ENCODE measurements around the gene SLC35E2B. TPM values are rescaled to one million over a fixed set of nuclear protein-coding genes. Genes with fewer than 3 reads are reported as not detected.
A peak's percentile ranks its signal among the peaks of the same experiment; 100 is the strongest.

The SLC35E2B gene
- total RNA-seq, 1 experiment from 2014 or later = 26.4 TPM

- H3K4me3 ChIP-seq (ENCODE audit: low read depth, low read length) = no peak overlapping the region
- H3K4me1 ChIP-seq = no peaks in the 10 kb centered on the region
- ChIA-PET CTCF (interaction anchor here (0.6 kb wide), 1 partner anchor 240 kb away, joined by 3 read pairs; no protein-coding TSS in a partner anchor), POLR2A (no interaction called here)
- intact Hi-C loops (cut with micrococcal nuclease; ENCODE audit: unreplicated experiment) = loop anchor here (5.0 kb wide), 1 partner anchor 58 kb away; no protein-coding TSS in a partner anchor
- DNase-seq = no peak
- BruUV-seq (replicated peaks) = no TSS peak
- no peaks in the 10 kb centered on the region for H3K9me3 ChIP-seq
- peaks cover 1% of the 10 kb centered on the region; the same call in 1 of the 2 replicates for H3K36me3 ChIP-seq (ENCODE audit: control insufficient read depth, insufficient read depth, low read length)
- Mint-ChIP-seq H3K27me3 (ENCODE audit: insufficient read depth, unreplicated experiment) (no peaks in the 10 kb centered on the region), H3K4me1 (ENCODE audit: low read depth, unreplicated experiment) (no peaks in the 10 kb centered on the region), H3K9me3 (ENCODE audit: unreplicated experiment) (no peaks in the 10 kb centered on the region), H3K27ac (ENCODE audit: unreplicated experiment) (no peak overlapping the region), H3K4me3 (ENCODE audit: unreplicated experiment) (no peak overlapping the region), H3K36me3 (ENCODE audit: insufficient read depth, unreplicated experiment) (peaks cover 14% of the 10 kb centered on the region)
- no peaks in the 10 kb centered on the region for H3K27me3 ChIP-seq (replicated peaks; ENCODE audit: control insufficient read depth, insufficient read depth, low read length)
- no peak for TF ChIP-seq CTCF (IDR thresholded peaks at IDR 0.05; ENCODE audit: insufficient read depth in 1 of 2, low read depth in 1 of 2, low read length in 1 of 2, severe bottlenecking in 1 of 2, unreplicated experiment in 1 of 2)
Observed at GRCh38 chr1:1669468-1670440, 22.8 kb downstream of the SLC35E2B start.

DNA sequence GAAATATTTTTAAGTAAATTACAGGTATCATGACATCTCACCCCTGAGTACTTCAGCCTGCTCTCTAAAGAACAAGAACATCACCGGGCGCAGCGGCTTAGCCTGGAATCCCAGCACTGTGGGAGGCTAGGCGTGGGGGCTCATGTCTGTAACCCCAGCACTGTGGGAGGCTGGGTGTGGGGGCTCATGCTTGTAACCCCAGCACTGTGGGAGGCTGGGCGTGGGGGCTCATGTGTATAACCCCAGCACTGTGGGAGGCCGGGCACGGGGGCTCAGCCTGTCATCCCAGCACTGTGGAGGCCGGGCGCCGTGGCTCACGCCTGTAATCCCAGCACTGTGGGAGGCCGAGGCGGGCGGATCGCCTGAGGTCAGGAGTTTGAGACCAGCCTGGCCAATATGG is 26.1 kb downstream of the SLC35E2B start:
- H3K9me3 ChIP-seq = no peaks in the 10 kb centered on the region
- peaks cover 1% of the 10 kb centered on the region; the same call in 1 of the 2 replicates for H3K36me3 ChIP-seq (ENCODE audit: control insufficient read depth, insufficient read depth, low read length)
- Mint-ChIP-seq H3K27me3 (ENCODE audit: insufficient read depth, unreplicated experiment) (no peaks in the 10 kb centered on the region), H3K4me1 (ENCODE audit: low read depth, unreplicated experiment) (no peaks in the 10 kb centered on the region), H3K36me3 (ENCODE audit: insufficient read depth, unreplicated experiment) (peaks cover 14% of the 10 kb centered on the region), H3K27ac (ENCODE audit: unreplicated experiment) (no peak overlapping the region), H3K9me3 (ENCODE audit: unreplicated experiment) (no peaks in the 10 kb centered on the region), H3K4me3 (ENCODE audit: unreplicated experiment) (no peak overlapping the region)
- CTCF ChIA-PET = no interaction called here
- no TSS peak for BruUV-seq (replicated peaks)
- no peak for TF ChIP-seq CTCF (IDR thresholded peaks at IDR 0.05; ENCODE audit: insufficient read depth in 1 of 2, low read depth in 1 of 2, low read length in 1 of 2, severe bottlenecking in 1 of 2, unreplicated experiment in 1 of 2)
- POLR2A ChIA-PET = no interaction called here
- no peaks in the 10 kb centered on the region for H3K4me1 ChIP-seq
- intact Hi-C loops (cut with micrococcal nuclease; ENCODE audit: unreplicated experiment) = loop anchor here (5.0 kb wide), 1 partner anchor 61 kb away; no protein-coding TSS in a partner anchor
- H3K27me3 ChIP-seq (replicated peaks; ENCODE audit: control insufficient read depth, insufficient read depth, low read length) = no peaks in the 10 kb centered on the region
- no peak overlapping the region for H3K4me3 ChIP-seq (ENCODE audit: low read depth, low read length)
- DNase-seq = no peak

- peak; percentile 9 to 37 for TF ChIP-seq CTCF (IDR thresholded peaks at IDR 0.05; ENCODE audit: insufficient read depth in 1 of 2, low read depth in 1 of 2, low read length in 1 of 2, severe bottlenecking in 1 of 2, unreplicated experiment in 1 of 2)
- Mint-ChIP-seq H3K4me1 (ENCODE audit: low read depth, unreplicated experiment) (no peaks in the 10 kb centered on the region), H3K36me3 (ENCODE audit: insufficient read depth, unreplicated experiment) (peaks cover 7% of the 10 kb centered on the region), H3K27ac (ENCODE audit: unreplicated experiment) (no peak overlapping the region), H3K9me3 (ENCODE audit: unreplicated experiment) (no peaks in the 10 kb centered on the region), H3K27me3 (ENCODE audit: insufficient read depth, unreplicated experiment) (no peaks in the 10 kb centered on the region), H3K4me3 (ENCODE audit: unreplicated experiment) (no peak overlapping the region)
- no peak for DNase-seq
- H3K4me3 ChIP-seq (ENCODE audit: low read depth, low read length) = no peak overlapping the region
- intact Hi-C loops (cut with micrococcal nuclease; ENCODE audit: unreplicated experiment) = loop anchor here (5.0 kb wide), 1 partner anchor 61 kb away; no protein-coding TSS in a partner anchor
- no peaks in the 10 kb centered on the region for H3K4me1 ChIP-seq
- no peaks in the 10 kb centered on the region for H3K27me3 ChIP-seq (replicated peaks; ENCODE audit: control insufficient read depth, insufficient read depth, low read length)
- POLR2A ChIA-PET = no interaction called here
- no peaks in the 10 kb centered on the region for H3K9me3 ChIP-seq
- CTCF ChIA-PET = no interaction called here
- H3K36me3 ChIP-seq (ENCODE audit: control insufficient read depth, insufficient read depth, low read length) = peaks cover 1% of the 10 kb centered on the region; the same call in 1 of the 2 replicates
- BruUV-seq (replicated peaks) = no TSS peak
Observed at GRCh38 chr1:1665815-1666251, 26.8 kb downstream of the SLC35E2B start.
